Suprapubic skin (tissue), 3 donors: ENCODE data around the gene SERPINB11.

ENCODE experiments used
- CTCF ChIP-seq, 2 donors: fragments of 200-600 bp in 1 of 2; fragments of 450-650 bp in 1 of 2; sonication (generic) in 1 of 2; IDR thresholded peaks; one replicate each; pipeline ENCODE4 v1.5.1; 2016 to 2019; ENCODE audit warnings: antibody characterized with exemption in 2 of 2, mild to moderate bottlenecking in 1 of 2, moderate library complexity in 1 of 2
- EP300 ChIP-seq: sonication (generic); formaldehyde crosslinking; IDR thresholded peaks from one replicate; pipeline ENCODE4 v1.6.1; 2017; ENCODE audit warnings: antibody characterized with exemption
- POLR2A ChIP-seq, 2 donors: fragments of 450-650 bp; IDR thresholded peaks; one replicate each; pipeline ENCODE4 v1.6.1; 2017; ENCODE audit warnings: antibody characterized with exemption in 2 of 2, mild to moderate bottlenecking in 2 of 2, moderate library complexity in 2 of 2

GRCh38 chr18:63677500-63678225 is 25.1 kb upstream of the SERPINB11 start:
- TF ChIP-seq CTCF (IDR thresholded peaks at IDR 0.05) (no peak), POLR2A (IDR thresholded peaks at IDR 0.05) (no peak), EP300 (no peak)
